ENCODE data around the gene SAMD14. TPM values are rescaled to one million over a fixed set of nuclear protein-coding genes. Genes with fewer than 3 reads are reported as not detected.

Gene SAMD14
- total and polyA plus RNA-seq, 3 donors from 2014 or later, result 3.2 to 5.2 (median 3.3) TPM

DNA sequence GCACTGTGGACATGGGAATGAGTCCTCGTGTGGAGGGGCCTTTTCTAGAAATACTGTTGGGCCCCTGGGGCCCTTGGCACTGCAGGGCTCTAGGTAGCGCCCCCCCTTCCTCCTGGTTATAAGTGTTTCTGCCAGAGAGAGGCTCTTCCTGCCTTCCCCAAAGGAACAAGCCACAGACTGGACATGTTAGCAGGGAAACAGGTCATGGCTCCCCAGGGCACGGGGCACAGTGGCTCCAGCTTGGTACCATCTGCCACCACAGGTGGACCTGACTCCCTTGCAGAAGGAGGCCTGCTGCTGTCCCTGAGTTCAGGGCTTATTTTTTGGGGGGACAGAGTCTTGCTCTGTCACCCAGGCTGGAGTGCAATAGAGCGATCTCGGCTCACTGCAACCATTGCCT is 26.0 kb downstream of the SAMD14 start:
- no peak for DNase-seq
- peaks cover 26% of the 10 kb centered on the region for H3K4me1 ChIP-seq
- H3K27me3 ChIP-seq, result no peaks in the 10 kb centered on the region
- WGBS, 2 donors, result 67 to 93% methylated on average over 1 to 5 of the region's 5 CpGs
- H3K27ac ChIP-seq, result no peak overlapping the region
- H3K4me3 ChIP-seq, result no peak overlapping the region
- H3K9me3 ChIP-seq, result no peaks in the 10 kb centered on the region
- no peaks in the 10 kb centered on the region for H3K36me3 ChIP-seq (ENCODE audit: low read depth, missing control alignments)
- intact Hi-C loops (cut with DNase I; ENCODE audit: low total_unique reads), result no loop called here
- no peak for TF ChIP-seq POLR2A (IDR thresholded peaks at IDR 0.05)
- no peak for TF ChIP-seq CTCF (IDR thresholded peaks at IDR 0.05)

DNA sequence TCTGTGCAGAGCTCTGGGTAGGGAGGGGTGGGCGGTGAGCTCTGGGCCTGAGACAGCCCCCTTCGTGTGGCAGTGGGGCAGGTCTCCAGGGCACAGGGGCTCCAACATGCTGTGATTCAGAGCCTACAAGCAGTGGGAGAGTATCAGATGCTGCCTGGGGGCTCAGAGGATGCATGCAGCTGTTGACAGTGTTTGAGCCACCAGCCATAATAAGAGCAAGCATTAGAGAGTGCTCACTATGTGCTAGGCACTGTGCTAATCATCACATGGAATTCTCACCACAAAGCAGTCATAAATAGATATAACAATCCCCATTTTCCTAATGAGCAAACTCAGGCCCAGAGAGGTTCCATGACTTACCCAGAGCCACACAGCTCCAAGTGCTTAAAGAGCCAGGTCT is 26.7 kb downstream of the SAMD14 start:
- DNase-seq, result no peak
- Histone ChIP-seq H3K27me3 (no peaks in the 10 kb centered on the region), H3K27ac (no peak overlapping the region), H3K9me3 (no peaks in the 10 kb centered on the region), H3K36me3 (ENCODE audit: low read depth, missing control alignments) (no peaks in the 10 kb centered on the region), H3K4me1 (peaks cover 28% of the 10 kb centered on the region), H3K4me3 (no peak overlapping the region)
- intact Hi-C loops (cut with DNase I; ENCODE audit: low total_unique reads), result no loop called here
- no peak for TF ChIP-seq CTCF (IDR thresholded peaks at IDR 0.05)
- no peak for TF ChIP-seq POLR2A (IDR thresholded peaks at IDR 0.05)
- WGBS, 2 donors, result 92% methylated on average over 2 of the region's 2 CpGs; no CpG with 5 or more reads in 1 of the 2 donors

DNA sequence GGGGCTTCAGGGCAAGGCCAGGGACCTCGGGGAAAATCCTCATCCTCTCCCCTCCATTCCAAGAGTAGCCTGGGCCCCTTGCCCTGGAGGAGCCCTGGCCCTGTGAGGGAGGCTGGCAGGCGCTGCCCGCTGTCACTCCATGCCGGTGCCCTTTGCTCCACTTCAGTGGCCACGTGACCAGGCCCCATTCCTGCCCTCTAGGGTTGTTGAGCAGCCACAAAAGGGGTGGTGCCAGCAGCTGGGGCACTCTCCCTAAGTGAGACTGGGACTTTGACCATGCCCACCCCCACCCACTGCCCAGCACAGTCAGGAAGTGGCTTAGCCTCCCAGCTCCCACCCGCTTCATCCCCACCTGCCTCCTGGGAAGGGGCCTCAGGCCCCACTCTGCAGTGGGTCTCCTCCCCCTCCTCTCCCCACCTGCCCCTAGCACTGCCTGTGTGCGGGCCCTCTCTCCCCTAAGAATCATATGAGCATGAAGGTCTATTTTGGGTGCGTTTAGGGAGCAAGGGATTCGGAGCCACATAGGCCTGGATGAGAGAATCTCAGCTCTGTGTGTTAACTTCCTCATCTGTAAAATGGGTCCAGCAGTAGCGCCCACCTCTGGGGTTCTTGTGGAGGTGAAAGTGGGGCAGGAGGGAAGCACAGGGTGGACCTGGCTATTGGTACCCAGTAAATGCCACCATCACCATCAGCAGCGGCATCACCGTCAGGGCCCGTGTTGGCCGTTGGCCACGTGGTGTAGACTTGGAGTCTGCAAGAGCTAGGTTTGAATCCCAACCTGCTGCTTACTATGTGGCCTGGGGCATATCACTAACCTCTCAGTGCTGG is 27.6 kb downstream of the SAMD14 start:
- intact Hi-C loops (cut with DNase I; ENCODE audit: low total_unique reads), result no loop called here
- TF ChIP-seq CTCF (IDR thresholded peaks at IDR 0.05) (no peak), POLR2A (IDR thresholded peaks at IDR 0.05) (no peak)
- peaks cover 28% of the 10 kb centered on the region for H3K4me1 ChIP-seq
- H3K36me3 ChIP-seq (ENCODE audit: low read depth, missing control alignments), result no peaks in the 10 kb centered on the region
- 71 to 81% methylated on average over 6 to 15 of the region's 15 CpGs for WGBS, 2 donors
- DNase-seq, result peak; percentile 57
- H3K27me3 ChIP-seq, result no peaks in the 10 kb centered on the region
- H3K4me3 ChIP-seq, result no peak overlapping the region
- peak overlapping the region; percentile 41 to 72 for H3K27ac ChIP-seq
- H3K9me3 ChIP-seq, result no peaks in the 10 kb centered on the region

GRCh38 chr17:50101346-50102163 is 28.4 kb downstream of the SAMD14 start:
- H3K27ac ChIP-seq, result peak overlapping the region; percentile 41 to 72
- no peak for TF ChIP-seq POLR2A (IDR thresholded peaks at IDR 0.05)
- TF ChIP-seq CTCF (IDR thresholded peaks at IDR 0.05), result no peak
- WGBS, 2 donors, result 41 to 54% methylated on average over 13 to 17 of the region's 17 CpGs
- H3K9me3 ChIP-seq, result no peaks in the 10 kb centered on the region
- no peak overlapping the region for H3K4me3 ChIP-seq
- peaks cover 31% of the 10 kb centered on the region for H3K4me1 ChIP-seq
- intact Hi-C loops (cut with DNase I; ENCODE audit: low total_unique reads), result no loop called here
- no peaks in the 10 kb centered on the region for H3K36me3 ChIP-seq (ENCODE audit: low read depth, missing control alignments)
- peak; percentile 74 for DNase-seq
- no peaks in the 10 kb centered on the region for H3K27me3 ChIP-seq
